GOT3 (cell line): ENCODE results near the gene DGKK.

Experiments
- DNase-seq: peaks from one replicate; lab custom pipeline; 2025; ENCODE audit warnings: mixed read lengths; lab: John Stamatoyannopoulos, UW

Gene DGKK

GRCh38 chrX:50470103-50471031 is at the start of gene DGKK:
Gene DGKK (minus strand): TSS chrX:50470825. CDS start chrX:50470678, 147 bp downstream.
- DNase-seq, result no peak

- DNase-seq, result no peak
These were observed 44.2 kb upstream of the DGKK start for GRCh38 chrX:50514811-50515210.

- no peak for DNase-seq
These were observed 26.5 kb upstream of the DGKK start for GRCh38 chrX:50497114-50497513.

- DNase-seq, result no peak
These were observed 25.0 kb upstream of the DGKK start for GRCh38 chrX:50495616-50496015.

GRCh38 chrX:50492720-50493119 is 22.1 kb upstream of the DGKK start:
- DNase-seq, result no peak

GRCh38 chrX:50484662-50485061 is 14.0 kb upstream of the DGKK start:
- no peak for DNase-seq

GRCh38 chrX:50483283-50483682 is 12.7 kb upstream of the DGKK start:
- DNase-seq, result no peak

- no peak for DNase-seq
These were observed 4.6 kb upstream of the DGKK start for GRCh38 chrX:50475208-50475607.

- DNase-seq, result no peak
These were observed 765 bp upstream of the DGKK start for GRCh38 chrX:50471390-50471789.

- no peak for DNase-seq
These were observed 1.4 kb downstream of the DGKK start for GRCh38 chrX:50469206-50469605.

- DNase-seq, result no peak
These were observed 11.0 kb downstream of the DGKK start for GRCh38 chrX:50459615-50460014.

GRCh38 chrX:50458483-50458882 is 12.1 kb downstream of the DGKK start:
- no peak for DNase-seq

GRCh38 chrX:50456712-50457484 is 13.7 kb downstream of the DGKK start:
- no peak for DNase-seq

- DNase-seq, result no peak
These were observed 17.8 kb downstream of the DGKK start for GRCh38 chrX:50452782-50453181.

GRCh38 chrX:50450324-50450723 is 20.3 kb downstream of the DGKK start:
- no peak for DNase-seq

- DNase-seq, result no peak
These were observed 22.1 kb downstream of the DGKK start for GRCh38 chrX:50448565-50448964.

GRCh38 chrX:50447535-50447934 is 23.1 kb downstream of the DGKK start:
- no peak for DNase-seq

- DNase-seq, result no peak
These were observed 28.1 kb downstream of the DGKK start for GRCh38 chrX:50442426-50443116.

GRCh38 chrX:50436797-50437196 is 33.8 kb downstream of the DGKK start:
- no peak for DNase-seq

GRCh38 chrX:50432829-50433289 is 37.8 kb downstream of the DGKK start:
- DNase-seq, result no peak

- no peak for DNase-seq
These were observed 39.0 kb downstream of the DGKK start for GRCh38 chrX:50431623-50432022.

- DNase-seq, result no peak
These were observed 39.6 kb downstream of the DGKK start for GRCh38 chrX:50430917-50431575.
